Mucosa of rectum (tissue), 2 donors: ENCODE data around the gene SPACA7.
"Not testable (repeated sequence)": the region's sequence is repeated elsewhere in the genome, so short reads cannot be mapped to it uniquely, and the experiment has no call there.

Experiments used
- H3K27ac ChIP-seq, 2 donors: one replicate each; pipeline ENCODE4 v1.7.0; 2013; ENCODE audit warnings: inconsistent platforms in 2 of 2, low read depth in 2 of 2, low read length in 2 of 2
- H3K27me3 ChIP-seq, 2 donors: one replicate each; pipeline ENCODE4 v1.7.0; 2013; ENCODE audit warnings: low read length in 2 of 2; ENCODE audit not compliant: control insufficient read depth in 2 of 2, insufficient read depth in 2 of 2
- H3K36me3 ChIP-seq, 2 donors: one replicate each; pipeline ENCODE4 v1.7.0; 2013; ENCODE audit warnings: low read length in 2 of 2; ENCODE audit not compliant: control insufficient read depth in 2 of 2, insufficient read depth in 2 of 2
- H3K4me1 ChIP-seq, 2 donors: one replicate each; pipeline ENCODE4 v1.7.0; 2013; ENCODE audit warnings: low read length in 2 of 2, mild to moderate bottlenecking in 1 of 2; ENCODE audit not compliant: control insufficient read depth in 2 of 2, insufficient read depth in 2 of 2
- H3K4me3 ChIP-seq, 2 donors: one replicate each; pipeline ENCODE4 v1.7.0; 2013; ENCODE audit warnings: low read length in 2 of 2
- H3K9ac ChIP-seq, 2 donors: one replicate each; pipeline ENCODE4 v1.7.0; 2013; ENCODE audit warnings: low read length in 2 of 2, low read depth in 1 of 2, mild to moderate bottlenecking in 1 of 2
- H3K9me3 ChIP-seq, 2 donors: one replicate each; pipeline ENCODE4 v1.7.0; 2013; ENCODE audit warnings: low read length in 2 of 2; ENCODE audit not compliant: control insufficient read depth in 2 of 2
- donor health status: healthy.
- donor health status: Normal muscosa, but diverticular disease.

The SPACA7 gene

DNA sequence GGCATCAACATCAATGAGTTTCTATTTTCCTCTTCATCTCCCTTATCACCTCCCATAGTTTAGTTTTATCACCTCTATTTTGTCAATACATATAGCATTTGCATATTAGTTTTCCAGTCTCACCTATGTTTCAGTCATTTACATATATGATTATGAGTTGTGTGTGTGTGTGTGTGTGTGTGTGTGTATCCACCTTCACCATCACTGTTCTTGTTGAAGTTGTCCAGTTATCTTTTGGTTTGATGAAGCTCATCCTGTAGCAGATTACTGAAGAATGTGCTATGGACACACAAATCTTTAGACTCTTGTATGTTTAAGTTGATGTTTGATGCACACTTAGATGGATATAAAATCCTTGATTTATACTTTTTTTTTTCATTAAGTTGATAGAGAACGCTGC, 40.5 kb downstream of the SPACA7 start:
- Histone ChIP-seq H3K27ac (no peak overlapping the region), H3K36me3 (no peaks in the 10 kb centered on the region), H3K27me3 (no peaks in the 10 kb centered on the region), H3K9me3 (peaks cover 10 to 16% of the 10 kb centered on the region in 2 donors), H3K4me1 (no peaks in the 10 kb centered on the region), H3K4me3 (no peak overlapping the region), H3K9ac (no peak overlapping the region)

DNA sequence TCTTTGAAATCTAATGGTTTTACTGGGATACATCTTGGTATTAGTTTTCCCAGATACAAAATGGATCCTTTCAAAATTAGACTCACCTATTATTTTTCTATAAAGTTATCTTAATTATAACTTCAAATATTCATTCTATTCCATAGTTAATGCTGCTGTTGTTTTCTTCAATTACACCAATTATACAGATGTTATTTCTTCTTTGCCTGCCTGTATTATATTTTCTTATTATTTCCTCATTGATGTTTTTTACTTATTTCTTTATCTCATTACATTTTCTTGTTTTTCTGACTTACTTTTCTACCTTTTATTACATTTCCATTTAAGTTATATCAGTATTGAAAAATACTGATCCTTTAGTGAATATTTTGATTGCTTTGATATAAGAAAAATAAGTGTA, 40.9 kb downstream of the SPACA7 start:
- H3K9ac ChIP-seq: no peak overlapping the region

DNA sequence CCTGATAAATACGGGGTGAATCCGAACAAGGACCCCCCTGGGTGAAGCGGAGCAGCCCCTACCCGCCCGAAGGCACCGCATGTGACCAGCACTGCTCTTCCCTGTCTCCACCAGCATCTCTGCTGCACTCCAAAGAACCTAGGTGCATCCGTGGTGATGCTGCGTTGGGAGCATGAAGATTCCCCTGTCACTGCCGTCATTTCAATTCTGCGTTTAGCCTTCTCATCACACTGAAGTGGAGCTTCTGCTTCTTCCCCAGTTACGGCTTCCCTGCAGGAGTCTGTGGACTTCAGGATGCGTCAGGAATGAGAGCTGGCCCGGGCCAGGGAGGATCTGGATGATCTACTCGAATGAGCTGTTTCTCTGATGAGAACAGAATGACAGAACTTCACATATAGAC, 47.9 kb downstream of the SPACA7 start:
- no peak overlapping the region for H3K27ac ChIP-seq
- H3K9ac ChIP-seq: no peak overlapping the region
- H3K36me3 ChIP-seq: no peaks in the 10 kb centered on the region
- H3K9me3 ChIP-seq: peaks cover 4 to 7% of the 10 kb centered on the region in 2 donors
- H3K4me1 ChIP-seq: no peaks in the 10 kb centered on the region
- H3K27me3 ChIP-seq: no peaks in the 10 kb centered on the region
- no peak overlapping the region for H3K4me3 ChIP-seq

More for the DNA sequence above, 40.9 kb downstream of the SPACA7 start:
- Histone ChIP-seq H3K9me3 (peaks cover 10 to 16% of the 10 kb centered on the region in 2 donors), H3K36me3 (no peaks in the 10 kb centered on the region), H3K27me3 (no peaks in the 10 kb centered on the region), H3K4me3 (no peak overlapping the region), H3K4me1 (no peaks in the 10 kb centered on the region), H3K27ac (no peak overlapping the region)

DNA sequence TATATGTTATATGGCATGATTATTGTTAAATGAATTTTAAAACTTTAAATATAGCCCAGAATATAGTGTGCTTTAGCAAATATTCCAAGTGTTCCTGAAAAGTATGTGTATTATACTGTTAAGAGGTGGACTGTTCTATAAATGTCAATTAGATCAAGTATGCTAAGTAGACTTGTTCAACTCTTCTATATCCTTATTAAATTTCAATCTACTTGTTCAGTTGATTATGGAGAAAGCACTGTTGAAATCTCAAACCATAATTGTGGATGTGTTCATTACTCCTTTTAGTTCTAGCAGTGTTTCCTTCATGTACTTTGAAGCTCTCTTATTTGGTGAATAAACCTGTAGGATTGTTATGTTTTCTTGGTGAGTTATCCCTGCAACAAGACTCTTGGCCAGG, 52.5 kb downstream of the SPACA7 start:
- Histone ChIP-seq H3K27ac (no peak overlapping the region), H3K9me3 (no peaks in the 10 kb centered on the region), H3K4me3 (no peak overlapping the region), H3K9ac (no peak overlapping the region), H3K4me1 (no peaks in the 10 kb centered on the region), H3K36me3 (no peaks in the 10 kb centered on the region), H3K27me3 (no peaks in the 10 kb centered on the region)

DNA sequence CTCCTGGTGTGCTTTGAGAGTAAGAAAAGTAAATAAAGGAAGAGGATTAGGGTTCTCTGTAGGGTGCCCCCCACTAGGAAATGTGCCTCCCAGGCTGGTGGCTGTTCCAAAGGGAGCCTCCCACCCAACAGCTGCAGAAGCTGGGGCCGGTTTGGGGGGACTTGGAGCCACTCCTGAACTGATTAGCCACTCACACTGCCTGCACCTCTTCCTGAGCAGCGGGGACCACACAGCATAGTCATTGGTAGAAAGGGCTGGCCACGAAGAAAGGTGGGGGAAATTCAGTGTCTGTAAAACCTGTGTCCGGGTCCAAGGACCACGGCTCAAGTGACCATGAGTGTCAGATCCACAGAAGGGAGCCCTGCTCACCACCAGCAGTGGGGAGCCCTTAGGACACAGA, 55.6 kb downstream of the SPACA7 start:
- Histone ChIP-seq H3K9me3 (no peaks in the 10 kb centered on the region), H3K9ac (no peak overlapping the region), H3K4me3 (no peak overlapping the region), H3K27ac (no peak overlapping the region), H3K4me1 (no peaks in the 10 kb centered on the region), H3K27me3 (no peaks in the 10 kb centered on the region), H3K36me3 (no peaks in the 10 kb centered on the region)

DNA sequence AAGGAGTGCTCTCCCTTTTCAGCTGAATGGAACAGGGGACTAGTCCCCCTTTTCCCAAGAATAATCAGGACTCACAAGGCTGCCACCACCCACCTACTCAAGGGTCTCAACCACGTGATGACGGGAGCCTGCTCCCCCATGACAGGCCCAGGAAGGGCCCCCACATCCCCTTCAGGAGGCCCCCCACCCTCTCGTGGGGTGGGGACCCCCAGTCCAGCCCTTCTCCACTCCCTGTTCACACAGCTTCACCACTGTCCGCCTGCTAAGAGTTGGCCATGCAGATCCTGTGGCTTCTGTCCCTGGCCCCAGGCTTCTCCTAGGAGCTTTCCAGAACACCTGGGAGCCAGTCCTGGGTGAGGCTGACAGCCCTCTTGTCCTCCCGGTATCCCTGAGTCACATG, 56.6 kb downstream of the SPACA7 start:
- not testable (repeated sequence) for H3K27me3 ChIP-seq, H3K4me3 ChIP-seq, H3K36me3 ChIP-seq, H3K27ac ChIP-seq, H3K4me1 ChIP-seq, H3K9me3 ChIP-seq, H3K9ac ChIP-seq

DNA sequence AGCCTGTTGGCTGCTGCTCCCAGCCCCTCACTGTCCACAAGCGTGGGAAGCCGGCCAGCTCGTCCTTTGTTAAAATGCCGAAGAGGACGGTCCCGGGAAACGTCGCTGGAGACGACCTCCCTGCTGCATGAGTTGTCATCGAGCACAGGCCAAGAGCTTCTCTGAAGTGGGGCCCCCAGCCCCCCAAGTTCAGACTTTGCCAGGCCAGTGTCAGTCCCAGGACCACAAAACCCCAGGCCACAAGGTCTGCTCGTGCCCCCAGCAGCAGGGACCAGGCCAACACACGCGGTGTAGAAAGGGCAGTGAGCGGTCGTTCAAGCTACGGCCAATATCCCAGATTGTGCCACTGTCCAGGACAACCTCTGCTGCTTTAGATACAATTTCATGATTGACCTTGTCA, 57.4 kb downstream of the SPACA7 start:
- not testable (repeated sequence) for H3K27ac ChIP-seq, H3K9ac ChIP-seq, H3K27me3 ChIP-seq, H3K36me3 ChIP-seq, H3K9me3 ChIP-seq, H3K4me1 ChIP-seq, H3K4me3 ChIP-seq

DNA sequence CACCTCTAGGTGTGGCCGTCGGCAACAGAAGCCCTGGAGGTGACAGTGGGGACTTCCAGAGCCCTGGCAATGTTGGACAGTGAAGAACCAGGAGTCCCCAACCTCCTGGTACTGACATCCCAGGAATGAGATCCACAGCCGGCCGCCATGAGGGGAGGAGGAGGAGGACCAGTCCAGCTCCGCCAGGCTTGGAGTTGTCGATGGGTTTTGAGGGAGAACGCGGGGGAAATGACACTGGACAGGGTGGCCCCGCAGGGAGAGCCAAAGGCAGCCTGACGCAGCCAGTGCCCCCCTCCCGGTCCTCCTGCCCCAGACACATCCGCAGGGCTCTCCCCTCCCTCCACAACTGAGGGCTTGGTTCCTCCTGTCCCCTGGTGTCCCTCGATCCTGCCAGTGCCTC, 57.9 kb downstream of the SPACA7 start:
- H3K27ac ChIP-seq: no peak overlapping the region
- H3K4me1 ChIP-seq: no peaks in the 10 kb centered on the region
- H3K9ac ChIP-seq: no peak overlapping the region
- H3K9me3 ChIP-seq: no peaks in the 10 kb centered on the region
- no peaks in the 10 kb centered on the region for H3K36me3 ChIP-seq
- H3K27me3 ChIP-seq: no peaks in the 10 kb centered on the region
- no peak overlapping the region for H3K4me3 ChIP-seq

DNA sequence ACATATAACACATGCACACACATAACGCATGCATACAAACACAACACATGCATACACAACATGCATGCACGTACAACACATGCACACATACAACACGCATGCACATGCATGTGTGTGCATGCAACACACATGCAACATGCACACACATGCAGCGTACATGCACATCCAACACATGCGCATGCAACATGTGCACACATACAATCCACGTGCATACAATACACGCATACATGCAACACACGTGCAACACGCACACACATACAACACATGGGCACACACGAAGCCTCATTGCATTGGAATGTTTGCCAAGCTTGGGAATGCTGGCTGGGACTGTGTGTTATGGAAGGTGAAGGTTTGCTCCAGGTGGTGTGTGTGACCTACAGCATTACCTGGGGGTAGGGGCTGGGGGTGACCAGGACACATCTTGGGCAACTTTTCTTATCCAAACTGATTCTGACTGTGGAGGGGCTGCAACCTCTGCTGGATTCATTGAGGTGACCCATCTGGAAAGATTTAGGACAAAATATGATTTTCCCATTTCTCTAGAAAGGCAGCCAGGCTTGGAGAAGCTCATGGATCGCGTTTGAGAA, 58.9 kb downstream of the SPACA7 start:
- Histone ChIP-seq H3K4me1 (no peaks in the 10 kb centered on the region), H3K4me3 (no peak overlapping the region), H3K9ac (no peak overlapping the region), H3K36me3 (no peaks in the 10 kb centered on the region), H3K27ac (no peak overlapping the region), H3K27me3 (no peaks in the 10 kb centered on the region), H3K9me3 (no peaks in the 10 kb centered on the region)

DNA sequence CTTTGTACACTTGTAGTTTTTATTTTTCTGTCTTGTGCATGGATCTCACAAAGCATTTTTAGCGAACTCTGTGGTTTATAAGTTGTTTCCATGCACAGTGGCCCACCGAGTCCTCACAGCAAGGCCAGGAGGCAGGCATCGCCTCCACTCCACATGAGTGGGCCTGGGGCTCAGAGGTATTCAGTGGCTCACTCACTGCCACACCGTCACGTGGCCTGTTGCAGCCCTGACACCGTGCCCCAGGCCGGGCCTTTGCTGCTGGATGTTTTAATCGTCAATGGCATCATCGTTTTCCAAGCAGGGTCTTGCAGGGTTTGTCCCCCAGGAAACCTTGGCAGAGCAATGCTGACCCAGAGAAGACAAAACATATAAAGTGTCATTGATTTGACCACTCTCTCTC, 59.8 kb downstream of the SPACA7 start:
- H3K4me1 ChIP-seq: no peaks in the 10 kb centered on the region
- no peak overlapping the region for H3K9ac ChIP-seq
- no peaks in the 10 kb centered on the region for H3K9me3 ChIP-seq
- no peak overlapping the region for H3K4me3 ChIP-seq
- no peaks in the 10 kb centered on the region for H3K36me3 ChIP-seq
- no peak overlapping the region for H3K27ac ChIP-seq
- H3K27me3 ChIP-seq: no peaks in the 10 kb centered on the region

DNA sequence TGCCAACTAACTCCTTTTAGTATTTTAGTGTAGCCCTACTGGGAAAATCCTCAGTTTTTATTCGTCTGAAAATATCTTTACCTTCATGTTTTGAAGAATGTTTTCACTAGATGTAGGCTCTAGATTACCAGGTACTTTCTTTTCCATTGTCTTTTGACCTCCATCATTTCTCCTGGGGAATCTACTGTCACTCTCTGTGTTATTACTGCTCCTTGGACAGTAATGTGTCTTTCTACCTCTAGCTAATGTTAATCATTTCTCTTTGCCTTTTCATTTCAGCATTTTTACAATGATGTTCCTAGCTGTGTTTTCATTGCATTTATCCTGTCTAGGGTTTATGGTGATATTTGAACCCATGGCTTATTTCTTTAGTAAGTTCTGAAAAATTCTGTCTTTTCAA, 61.9 kb downstream of the SPACA7 start:
- Histone ChIP-seq H3K27ac (no peak overlapping the region), H3K4me3 (no peak overlapping the region), H3K9ac (no peak overlapping the region), H3K9me3 (no peaks in the 10 kb centered on the region), H3K27me3 (peaks cover 0 to 7% of the 10 kb centered on the region in 2 donors), H3K36me3 (no peaks in the 10 kb centered on the region), H3K4me1 (no peaks in the 10 kb centered on the region)
